Type B pancreatic cell (in vitro differentiated cells): ENCODE data around the gene DEPDC1. TPM values are rescaled to one million over a fixed set of nuclear protein-coding genes. Genes with fewer than 3 reads are reported as not detected.

Experiments used
- DNase-seq: peaks from one replicate; pipeline ENCODE4 v3.0.0; 2021; ENCODE audit warnings: mixed read lengths; ENCODE audit not compliant: unreplicated experiment; ENCODE audit errors: extremely low spot score
- H3K27ac Mint-ChIP-seq: 2 replicates; pipeline ENCODE4 v1.8.0; 2021; ENCODE audit warnings: mild to moderate bottlenecking, mixed read lengths
- H3K27me3 Mint-ChIP-seq: 2 replicates; pipeline ENCODE4 v1.8.0; 2021; ENCODE audit warnings: mixed read lengths
- H3K36me3 Mint-ChIP-seq: 2 replicates; pipeline ENCODE4 v1.8.0; 2021; ENCODE audit warnings: mixed read lengths
- H3K4me1 Mint-ChIP-seq: one replicate; pipeline ENCODE4 v1.8.0; 2021; ENCODE audit warnings: mixed read lengths; ENCODE audit not compliant: unreplicated experiment
- H3K4me3 Mint-ChIP-seq: 2 replicates; pipeline ENCODE4 v1.8.0; 2021; ENCODE audit warnings: mild to moderate bottlenecking, mixed read lengths
- H3K9me3 Mint-ChIP-seq: 2 replicates; pipeline ENCODE4 v1.8.0; 2021; ENCODE audit warnings: mixed read lengths
- CTCF ChIP-seq: fragments of 200-600 bp; sonication (generic); conservative IDR thresholded peaks from 2 replicates; pipeline ENCODE4 v1.5.0; 2021; ENCODE audit warnings: antibody characterized with exemption, mild to moderate bottlenecking
- total RNA-seq: library from RNA; stranded (reverse); gene quantifications from 2 replicates; pipeline ENCODE4 v1.2.1, GENCODE V29; 2021; ENCODE audit warnings: low replicate concordance

DEPDC1 gene
- total RNA-seq, 1 donor from 2014 or later: 25.7 TPM

GRCh38 chr1:68473060-68473459 lies 23.8 kb downstream of the DEPDC1 start:
- Mint-ChIP-seq H3K27me3 (no peaks in the 10 kb centered on the region), H3K9me3 (no peaks in the 10 kb centered on the region), H3K36me3 (peaks cover 7% of the 10 kb centered on the region), H3K27ac (no peak overlapping the region), H3K4me1 (no peaks in the 10 kb centered on the region), H3K4me3 (no peak overlapping the region)
- DNase-seq: no peak
- no peak for TF ChIP-seq CTCF

GRCh38 chr1:68470388-68470970 lies 26.4 kb downstream of the DEPDC1 start:
- no peak for DNase-seq
- no peak overlapping the region for H3K27ac Mint-ChIP-seq
- peaks cover 3% of the 10 kb centered on the region for H3K36me3 Mint-ChIP-seq
- H3K4me1 Mint-ChIP-seq: no peaks in the 10 kb centered on the region
- no peak overlapping the region for H3K4me3 Mint-ChIP-seq
- TF ChIP-seq CTCF: peak; percentile 81
- H3K27me3 Mint-ChIP-seq: no peaks in the 10 kb centered on the region
- H3K9me3 Mint-ChIP-seq: no peaks in the 10 kb centered on the region

- H3K4me3 Mint-ChIP-seq: no peak overlapping the region
- DNase-seq: no peak
Observed at GRCh38 chr1:68464891-68465290, 32.0 kb downstream of the DEPDC1 start.

GRCh38 chr1:68460935-68461334 lies 35.9 kb downstream of the DEPDC1 start:
- Mint-ChIP-seq H3K4me1 (peaks cover 8% of the 10 kb centered on the region), H3K27ac (no peak overlapping the region), H3K4me3 (no peak overlapping the region), H3K9me3 (peaks cover 12% of the 10 kb centered on the region), H3K36me3 (peaks cover 8% of the 10 kb centered on the region), H3K27me3 (no peaks in the 10 kb centered on the region)
- no peak for TF ChIP-seq CTCF
- no peak for DNase-seq

More at GRCh38 chr1:68464891-68465290, 32.0 kb downstream of the DEPDC1 start:
- Mint-ChIP-seq H3K27ac (no peak overlapping the region), H3K9me3 (peaks cover 12% of the 10 kb centered on the region), H3K27me3 (no peaks in the 10 kb centered on the region), H3K4me1 (peaks cover 8% of the 10 kb centered on the region), H3K36me3 (peaks cover 8% of the 10 kb centered on the region)
- TF ChIP-seq CTCF: no peak

- peaks cover 3% of the 10 kb centered on the region for H3K4me1 Mint-ChIP-seq
- no peak overlapping the region for H3K4me3 Mint-ChIP-seq
- H3K9me3 Mint-ChIP-seq: peaks cover 11% of the 10 kb centered on the region
- no peak for DNase-seq
- no peak overlapping the region for H3K27ac Mint-ChIP-seq
- TF ChIP-seq CTCF: no peak
- H3K27me3 Mint-ChIP-seq: no peaks in the 10 kb centered on the region
- H3K36me3 Mint-ChIP-seq: peaks cover 8% of the 10 kb centered on the region
Observed at GRCh38 chr1:68459796-68460195, 37.1 kb downstream of the DEPDC1 start.

- H3K9me3 Mint-ChIP-seq: peaks cover 10% of the 10 kb centered on the region
- no peak for DNase-seq
- H3K4me1 Mint-ChIP-seq: no peaks in the 10 kb centered on the region
- no peaks in the 10 kb centered on the region for H3K27me3 Mint-ChIP-seq
- H3K36me3 Mint-ChIP-seq: peaks cover 4% of the 10 kb centered on the region
- no peak for TF ChIP-seq CTCF
- H3K4me3 Mint-ChIP-seq: no peak overlapping the region
- H3K27ac Mint-ChIP-seq: no peak overlapping the region
Observed at GRCh38 chr1:68459091-68459490, 37.8 kb downstream of the DEPDC1 start.
